COLO829 (cell line): ENCODE results near the gene CCT3.

ENCODE experiments used
- DNase-seq: peaks from one replicate; pipeline ENCODE4 v3.0.0; 2012; ENCODE audit warnings: low spot score

Gene CCT3

GRCh38 chr1:156320560-156320959 lies 17.5 kb downstream of the CCT3 start:
- no peak for DNase-seq

GRCh38 chr1:156319664-156320063 lies 18.4 kb downstream of the CCT3 start:
- peak; percentile 82 for DNase-seq

GRCh38 chr1:156316909-156317308 lies 21.2 kb downstream of the CCT3 start:
- no peak for DNase-seq

- no peak for DNase-seq
Measured at GRCh38 chr1:156310962-156311361, 27.1 kb downstream of the CCT3 start.

GRCh38 chr1:156308078-156308477 lies 30.0 kb downstream of the CCT3 start:
- DNase-seq, result peak; percentile 79

GRCh38 chr1:156305215-156305614 lies 32.9 kb downstream of the CCT3 start:
- DNase-seq, result no peak

GRCh38 chr1:156303241-156303640 lies 34.9 kb downstream of the CCT3 start:
- DNase-seq, result no peak

GRCh38 chr1:156298852-156299357 lies 39.2 kb downstream of the CCT3 start, which contains the start of gene VHLL:
Gene VHLL (minus strand): TSS chr1:156299307. CDS start chr1:156299189, 118 bp downstream.
- DNase-seq, result no peak

- peak; percentile 78 for DNase-seq
Measured at GRCh38 chr1:156295391-156295947, 42.6 kb downstream of the CCT3 start, which contains the start of gene GLMP. Gene GLMP (minus strand): TSS chr1:156295679. CDS start chr1:156295645, 34 bp downstream.

GRCh38 chr1:156293895-156294294 lies 44.2 kb downstream of the CCT3 start:
- no peak for DNase-seq

- no peak for DNase-seq
Measured at GRCh38 chr1:156293098-156293434, 45.0 kb downstream of the CCT3 start.

- DNase-seq, result peak; percentile 91
Measured at GRCh38 chr1:156291226-156292061, 46.6 kb downstream of the CCT3 start.

GRCh38 chr1:156289857-156290256 lies 48.2 kb downstream of the CCT3 start:
- DNase-seq, result no peak

GRCh38 chr1:156286061-156286460 lies 52.0 kb downstream of the CCT3 start:
- no peak for DNase-seq

GRCh38 chr1:156285437-156285836 lies 52.7 kb downstream of the CCT3 start:
- no peak for DNase-seq

GRCh38 chr1:156284757-156285156 lies 53.3 kb downstream of the CCT3 start:
- DNase-seq, result no peak

- DNase-seq, result no peak
Measured at GRCh38 chr1:156284112-156284511, 54.0 kb downstream of the CCT3 start, which contains the start of gene TMEM79. Gene TMEM79 (plus strand): TSS chr1:156284325. CDS start chr1:156285227, 902 bp downstream.

GRCh38 chr1:156283521-156283920 lies 54.6 kb downstream of the CCT3 start:
- DNase-seq, result no peak

- DNase-seq, result peak; percentile 96
Measured at GRCh38 chr1:156282479-156283222, 55.4 kb downstream of the CCT3 start, which contains the start of gene SMG5. Gene SMG5 (minus strand): TSS chr1:156282825. CDS start chr1:156282680, 145 bp downstream.

GRCh38 chr1:156281693-156282478 lies 56.2 kb downstream of the CCT3 start:
- peak; percentile 68 for DNase-seq

GRCh38 chr1:156281281-156281680 lies 56.8 kb downstream of the CCT3 start:
- DNase-seq, result no peak

GRCh38 chr1:156279837-156280236 lies 58.3 kb downstream of the CCT3 start:
- no peak for DNase-seq
